SK-N-SH treated with all-trans-retinoic acid at 6 μM for 48 hours (cell line): Measurements from ENCODE around the gene OBP2A.

Source experiments
- ATAC-seq: fragments of 200-7000 bp; cut with Tn5 transposase; 3 replicates; pipeline ENCODE4 v1.9.1; 2020; ENCODE audit warnings: mild to moderate bottlenecking, moderate library complexity
- ARNTL ChIP-seq: fragments of 450-650 bp; formaldehyde crosslinking; IDR thresholded peaks from 2 replicates; pipeline ENCODE4 v1.5.0; 2020; ENCODE audit warnings: low read depth, mild to moderate bottlenecking, moderate library complexity, borderline replicate concordance
- CREB5 ChIP-seq: fragments of 250-450 bp; sonication (Bioruptor Pico); IDR thresholded peaks from 2 replicates; pipeline ENCODE4 v1.5.1; 2020; ENCODE audit warnings: low read depth, mild to moderate bottlenecking, moderate library complexity
- CSDC2 ChIP-seq: fragments of 250-450 bp; sonication (Bioruptor Pico); IDR thresholded peaks from 2 replicates; pipeline ENCODE4 v1.5.0; 2020; ENCODE audit warnings: mild to moderate bottlenecking, moderate library complexity
- CSRNP3 ChIP-seq: fragments of 250-450 bp; sonication (Bioruptor Pico); IDR thresholded peaks from 2 replicates; pipeline ENCODE4 v1.5.1; 2021; ENCODE audit warnings: mild to moderate bottlenecking, moderate library complexity
- ESRRG ChIP-seq: fragments of 250-450 bp; sonication (Bioruptor Pico); IDR thresholded peaks from 2 replicates; pipeline ENCODE4 v1.6.1; 2021; ENCODE audit warnings: mild to moderate bottlenecking
- GLIS3 ChIP-seq: fragments of 250-450 bp; sonication (Bioruptor Pico); IDR thresholded peaks from 2 replicates; pipeline ENCODE4 v1.5.0; 2020; ENCODE audit warnings: mild to moderate bottlenecking, moderate library complexity
- ISL1 ChIP-seq: fragments of 250-450 bp; sonication (Bioruptor Pico); IDR thresholded peaks from 2 replicates; pipeline ENCODE4 v2.1.2; 2022; ENCODE audit warnings: mild to moderate bottlenecking, moderate library complexity
- OSR1 ChIP-seq: fragments of 250-450 bp; sonication (Bioruptor Pico); IDR thresholded peaks from 2 replicates; pipeline ENCODE4 v1.8.0; 2022; ENCODE audit warnings: moderate library complexity, mild to moderate bottlenecking, inconsistent platforms
- PATZ1 ChIP-seq: fragments of 250-450 bp; sonication (Bioruptor Pico); IDR thresholded peaks from 2 replicates; pipeline ENCODE4 v1.8.0; 2020; ENCODE audit warnings: mild to moderate bottlenecking, moderate library complexity, borderline replicate concordance
- POU6F1 ChIP-seq: fragments of 250-450 bp; sonication (Bioruptor Pico); IDR thresholded peaks from 2 replicates; pipeline ENCODE4 v1.8.0; 2021; ENCODE audit warnings: low read depth, mild to moderate bottlenecking, moderate library complexity, borderline replicate concordance
- PPARA ChIP-seq: fragments of 250-450 bp; sonication (Bioruptor Pico); IDR thresholded peaks from 2 replicates; pipeline ENCODE4 v1.5.0; 2020; ENCODE audit warnings: mild to moderate bottlenecking, borderline replicate concordance
- RARB ChIP-seq: fragments of 250-450 bp; sonication (Bioruptor Pico); IDR thresholded peaks from 2 replicates; pipeline ENCODE4 v1.8.0; 2021; ENCODE audit warnings: mild to moderate bottlenecking, moderate library complexity
- SNAI2 ChIP-seq: fragments of 250-450 bp; sonication (Bioruptor Pico); IDR thresholded peaks from 2 replicates; pipeline ENCODE4 v1.5.0; 2020; ENCODE audit warnings: mild to moderate bottlenecking, moderate library complexity
- TCF4 ChIP-seq: fragments of 250-450 bp; sonication (Bioruptor Pico); IDR thresholded peaks from 2 replicates; pipeline ENCODE4 v1.8.0; 2021; ENCODE audit warnings: mild to moderate bottlenecking, moderate library complexity, borderline replicate concordance
- TOX ChIP-seq: fragments of 250-450 bp; sonication (Bioruptor Pico); IDR thresholded peaks from 2 replicates; pipeline ENCODE4 v1.8.0; 2021; ENCODE audit warnings: mild to moderate bottlenecking, moderate library complexity, borderline replicate concordance
- TSHZ2 ChIP-seq: fragments of 250-450 bp; sonication (Bioruptor Pico); IDR thresholded peaks from 2 replicates; pipeline ENCODE4 v1.5.0; 2020; ENCODE audit warnings: mild to moderate bottlenecking, moderate library complexity
- ZC3H10 ChIP-seq: fragments of 250-450 bp; sonication (Bioruptor Pico); IDR thresholded peaks from 2 replicates; pipeline ENCODE4 v1.5.1; 2021; ENCODE audit warnings: mild to moderate bottlenecking, moderate library complexity
- ZFP30 ChIP-seq: fragments of 450-650 bp; formaldehyde crosslinking; IDR thresholded peaks from 2 replicates; pipeline ENCODE4 v1.5.0; 2022; ENCODE audit warnings: mild to moderate bottlenecking, moderate library complexity
- ZNF565 ChIP-seq: fragments of 450-650 bp; formaldehyde crosslinking; conservative IDR thresholded peaks from 2 replicates; pipeline ENCODE4 v1.5.0; 2020; ENCODE audit warnings: low read depth, mild to moderate bottlenecking, moderate library complexity
- ZNF70 ChIP-seq: fragments of 450-650 bp; formaldehyde crosslinking; IDR thresholded peaks from 2 replicates; pipeline ENCODE4 v1.5.0; 2020; ENCODE audit warnings: mild to moderate bottlenecking, moderate library complexity
- ZNF8 ChIP-seq: fragments of 450-650 bp; formaldehyde crosslinking; IDR thresholded peaks from 2 replicates; pipeline ENCODE4 v1.5.0; 2020; ENCODE audit warnings: mild to moderate bottlenecking, moderate library complexity

Gene OBP2A

GRCh38 chr9:135568026-135568425 is 22.1 kb downstream of the OBP2A start (continued):
- no peak for TF ChIP-seq CREB5 (CRISPR knock-in tag)
- no peak for TF ChIP-seq CSDC2 (CRISPR knock-in tag)
- no peak for TF ChIP-seq PPARA (CRISPR knock-in tag)
- no peak for TF ChIP-seq GLIS3
- TF ChIP-seq ZC3H10 = no peak
- no peak for TF ChIP-seq ESRRG (CRISPR knock-in tag)
- TF ChIP-seq POU6F1 (CRISPR knock-in tag) = no peak

GRCh38 chr9:135570456-135570855 is 24.5 kb downstream of the OBP2A start:
- no peak for ATAC-seq
- no peak for TF ChIP-seq ISL1 (CRISPR knock-in tag)
- no peak for TF ChIP-seq RARB
- no peak for TF ChIP-seq CSDC2 (CRISPR knock-in tag)
- no peak for TF ChIP-seq ZC3H10
- no peak for TF ChIP-seq TSHZ2 (CRISPR knock-in tag)
- no peak for TF ChIP-seq GLIS3
- TF ChIP-seq OSR1 (CRISPR knock-in tag) = no peak
- no peak for TF ChIP-seq ZNF565
- no peak for TF ChIP-seq POU6F1 (CRISPR knock-in tag)
- no peak for TF ChIP-seq ARNTL
- no peak for TF ChIP-seq PATZ1 (CRISPR knock-in tag)
- TF ChIP-seq, all 23 proteins: peak for 0

- no peak for TF ChIP-seq PPARA (CRISPR knock-in tag)
- TF ChIP-seq CSRNP3 (CRISPR knock-in tag) = no peak
- TF ChIP-seq ZFP30 = no peak
- TF ChIP-seq ESRRG (CRISPR knock-in tag) = no peak
- TF ChIP-seq TCF4 = no peak
- TF ChIP-seq SNAI2 (CRISPR knock-in tag) = no peak
- TF ChIP-seq RARB = no peak
- TF ChIP-seq TOX = no peak
- no peak for TF ChIP-seq ZNF8 (CRISPR knock-in tag)
- TF ChIP-seq GLIS3 = no peak
- no peak for TF ChIP-seq ZNF70
- TF ChIP-seq CREB5 (CRISPR knock-in tag) = no peak
- no peak for TF ChIP-seq CSDC2 (CRISPR knock-in tag)
- TF ChIP-seq, all 23 proteins: peak for 0
- no peak for ATAC-seq
These were observed 26.3 kb downstream of the OBP2A start for GRCh38 chr9:135572233-135572632.
